Measurements from ENCODE around the gene SIMC1.
"Not testable (repeated sequence)": the region's sequence is repeated elsewhere in the genome, so short reads cannot be mapped to it uniquely, and the experiment has no call there.

GRCh38 chr5:176222006-176222405 lies 16.2 kb upstream of the SIMC1 start:
- not testable (repeated sequence) for TF ChIP-seq ARNTL (CRISPR knock-in tag; IDR thresholded peaks at IDR 0.05; ENCODE audit: borderline replicate concordance, low read depth); CREB5 (CRISPR knock-in tag; IDR thresholded peaks at IDR 0.05; ENCODE audit: low read depth); PATZ1 (CRISPR knock-in tag; IDR thresholded peaks at IDR 0.05; ENCODE audit: borderline replicate concordance); SNAI2 (CRISPR knock-in tag; IDR thresholded peaks at IDR 0.05); GLIS3 (CRISPR knock-in tag; IDR thresholded peaks at IDR 0.05)
